ENCODE results near the gene DOCK9. TPM values are rescaled to one million over a fixed set of nuclear protein-coding genes. Genes with fewer than 3 reads are reported as not detected.

Gene DOCK9
- total and polyA plus RNA-seq, 2 experiments from 2014 or later = 8.5 to 57.7 TPM

- TF ChIP-seq CTCF (conservative IDR thresholded peaks at IDR 0.05; ENCODE audit: low read depth in 2 of 2) = no peak
- TF ChIP-seq NANOG (IDR thresholded peaks at IDR 0.05; ENCODE audit: borderline replicate concordance) = no peak
- no peak for TF ChIP-seq STAT1 (IDR thresholded peaks at IDR 0.05; ENCODE audit: unreplicated experiment)
Measured at GRCh38 chr13:98824376-98825160, 153.3 kb downstream of the DOCK9 start (continued).

GRCh38 chr13:98823442-98823841 lies 154.4 kb downstream of the DOCK9 start:
- Mint-ChIP-seq H3K27me3 (ENCODE audit: insufficient read depth, low read depth, poor library complexity) (peaks cover 2% of the 10 kb centered on the region), H3K27ac (no peak overlapping the region; the same call in 1 of the 2 replicates), H3K9me3 (no peaks in the 10 kb centered on the region), H3K36me3 (ENCODE audit: low read depth) (peaks cover 2% of the 10 kb centered on the region; the same call in 2 of the 3 replicates), H3K4me1 (peaks cover 43% of the 10 kb centered on the region), H3K4me3 (no peak overlapping the region)
- H3K36me3 ChIP-seq (ENCODE audit: insufficient read depth) = no peaks in the 10 kb centered on the region
- no peaks in the 10 kb centered on the region for H4K20me1 ChIP-seq (replicated peaks; ENCODE audit: insufficient read depth)
- H3K27me3 ChIP-seq (ENCODE audit: insufficient read depth) = no peaks in the 10 kb centered on the region
- H3K4me2 ChIP-seq = no peak overlapping the region
- no peak overlapping the region for H2AFZ ChIP-seq
- no peak overlapping the region for H3K4me3 ChIP-seq
- no peaks in the 10 kb centered on the region for H3K79me2 ChIP-seq (replicated peaks; ENCODE audit: insufficient read depth)
- H3K27ac ChIP-seq (ENCODE audit: low read depth) = no peak overlapping the region
- no peak for DNase-seq (ENCODE audit: low spot score)
- H3K9me2 ChIP-seq (ENCODE audit: insufficient read depth) = 0 out of 2 replicates have a peak, but pooled peaks cover 3% of the 10 kb centered on the region
- no peaks in the 10 kb centered on the region for H3F3A ChIP-seq (replicated peaks; ENCODE audit: low read depth)
- ATAC-seq = no peak
- TF ChIP-seq CREB1 (CRISPR knock-in tag; IDR thresholded peaks at IDR 0.05; ENCODE audit: low read depth) (no peak), EZH2 (IDR thresholded peaks at IDR 0.05; ENCODE audit: low read depth, unreplicated experiment) (no peak), NANOG (IDR thresholded peaks at IDR 0.05; ENCODE audit: borderline replicate concordance) (no peak), JUNB (IDR thresholded peaks at IDR 0.05; ENCODE audit: unreplicated experiment) (no peak)
- H3K4me1 ChIP-seq (ENCODE audit: insufficient read depth) = peaks cover 32% of the 10 kb centered on the region

- Histone ChIP-seq H3K4me1 (ENCODE audit: insufficient read depth) (peaks cover 32% of the 10 kb centered on the region), H3K4me2 (no peak overlapping the region), H2AFZ (no peak overlapping the region), H3F3A (replicated peaks; ENCODE audit: low read depth) (no peaks in the 10 kb centered on the region), H3K27me3 (ENCODE audit: insufficient read depth) (no peaks in the 10 kb centered on the region), H3K36me3 (ENCODE audit: insufficient read depth) (no peaks in the 10 kb centered on the region), H3K79me2 (replicated peaks; ENCODE audit: insufficient read depth) (no peaks in the 10 kb centered on the region), H3K9me2 (ENCODE audit: insufficient read depth) (0 out of 2 replicates have a peak, but pooled peaks cover 3% of the 10 kb centered on the region), H4K20me1 (replicated peaks; ENCODE audit: insufficient read depth) (no peaks in the 10 kb centered on the region), H3K27ac (ENCODE audit: low read depth) (no peak overlapping the region), H3K4me3 (no peak overlapping the region)
- no peak for TF ChIP-seq ZNF331 (CRISPR knock-in tag; IDR thresholded peaks at IDR 0.05; ENCODE audit: low read depth)
- TF ChIP-seq EZH2phosphoT487 (IDR thresholded peaks at IDR 0.05; ENCODE audit: unreplicated experiment) = no peak
- no peak for TF ChIP-seq NANOG (IDR thresholded peaks at IDR 0.05; ENCODE audit: borderline replicate concordance)
- no peak for TF ChIP-seq CTCF (conservative IDR thresholded peaks at IDR 0.05; ENCODE audit: low read depth in 2 of 2)
- no peak for TF ChIP-seq REST (IDR thresholded peaks at IDR 0.05; ENCODE audit: unreplicated experiment)
- Mint-ChIP-seq H3K27me3 (ENCODE audit: insufficient read depth, low read depth, poor library complexity) (peaks cover 2% of the 10 kb centered on the region), H3K27ac (no peak overlapping the region), H3K4me1 (peaks cover 40% of the 10 kb centered on the region), H3K36me3 (ENCODE audit: low read depth) (no peaks in the 10 kb centered on the region), H3K9me3 (no peaks in the 10 kb centered on the region), H3K4me3 (no peak overlapping the region)
- DNase-seq (ENCODE audit: low spot score) (no peak), ATAC-seq (no peak)
Measured at GRCh38 chr13:98822225-98822606, 155.6 kb downstream of the DOCK9 start.
